Stimulated activated naive CD8-positive, alpha-beta T cell treated with anti-CD3 and anti-CD28 coated beads, Interleukin-15, Interleukin-2, amounts not matched to agents 100 ng/mL and 50 ng/mL, for 24 hours (primary cell): Measurements from ENCODE around the gene PLSCR3.

Source experiments
- H3K27ac Mint-ChIP-seq: one replicate; pipeline ENCODE4 v1.8.0; 2021; ENCODE audit warnings: mild to moderate bottlenecking, mixed read lengths
- H3K27me3 Mint-ChIP-seq: one replicate; pipeline ENCODE4 v1.8.0; 2021; ENCODE audit warnings: mixed read lengths
- H3K36me3 Mint-ChIP-seq: one replicate; pipeline ENCODE4 v1.8.0; 2021; ENCODE audit warnings: low read depth, mixed read lengths
- H3K4me1 Mint-ChIP-seq: one replicate; pipeline ENCODE4 v1.8.0; 2021; ENCODE audit warnings: low read depth, mixed read lengths
- H3K4me3 Mint-ChIP-seq: one replicate; pipeline ENCODE4 v1.8.0; 2021; ENCODE audit warnings: mild to moderate bottlenecking, mixed read lengths
- H3K9me3 Mint-ChIP-seq: one replicate; pipeline ENCODE4 v1.8.0; 2021; ENCODE audit warnings: mixed read lengths

Gene PLSCR3

GRCh38 chr17:7417056-7417655 is 22.8 kb upstream of the PLSCR3 start:
- Mint-ChIP-seq H3K4me3 (no peak overlapping the region), H3K27ac (no peak overlapping the region), H3K36me3 (no peaks in the 10 kb centered on the region), H3K9me3 (no peaks in the 10 kb centered on the region), H3K4me1 (no peaks in the 10 kb centered on the region), H3K27me3 (no peaks in the 10 kb centered on the region)

GRCh38 chr17:7416323-7416722 is 22.0 kb upstream of the PLSCR3 start:
- H3K36me3 Mint-ChIP-seq = no peaks in the 10 kb centered on the region
- no peaks in the 10 kb centered on the region for H3K4me1 Mint-ChIP-seq
- no peaks in the 10 kb centered on the region for H3K27me3 Mint-ChIP-seq
- no peaks in the 10 kb centered on the region for H3K9me3 Mint-ChIP-seq
- H3K27ac Mint-ChIP-seq = no peak overlapping the region
- H3K4me3 Mint-ChIP-seq = no peak overlapping the region

- Mint-ChIP-seq H3K27me3 (no peaks in the 10 kb centered on the region), H3K9me3 (no peaks in the 10 kb centered on the region), H3K4me3 (no peak overlapping the region), H3K36me3 (no peaks in the 10 kb centered on the region), H3K4me1 (no peaks in the 10 kb centered on the region), H3K27ac (no peak overlapping the region)
These were observed 21.5 kb upstream of the PLSCR3 start for GRCh38 chr17:7415784-7416183.

GRCh38 chr17:7414837-7415236 is 20.5 kb upstream of the PLSCR3 start:
- Mint-ChIP-seq H3K27ac (no peak overlapping the region), H3K36me3 (no peaks in the 10 kb centered on the region), H3K9me3 (no peaks in the 10 kb centered on the region), H3K4me1 (no peaks in the 10 kb centered on the region), H3K27me3 (no peaks in the 10 kb centered on the region), H3K4me3 (no peak overlapping the region)

- no peak overlapping the region for H3K4me3 Mint-ChIP-seq
- no peaks in the 10 kb centered on the region for H3K9me3 Mint-ChIP-seq
- H3K27ac Mint-ChIP-seq = no peak overlapping the region
- no peaks in the 10 kb centered on the region for H3K4me1 Mint-ChIP-seq
- H3K27me3 Mint-ChIP-seq = no peaks in the 10 kb centered on the region
- H3K36me3 Mint-ChIP-seq = peaks cover 4% of the 10 kb centered on the region
These were observed 19.1 kb upstream of the PLSCR3 start for GRCh38 chr17:7413346-7413985.

- peaks cover 4% of the 10 kb centered on the region for H3K36me3 Mint-ChIP-seq
- H3K9me3 Mint-ChIP-seq = no peaks in the 10 kb centered on the region
- H3K4me3 Mint-ChIP-seq = no peak overlapping the region
- peaks cover 5% of the 10 kb centered on the region for H3K4me1 Mint-ChIP-seq
- H3K27ac Mint-ChIP-seq = no peak overlapping the region
- H3K27me3 Mint-ChIP-seq = no peaks in the 10 kb centered on the region
These were observed 17.1 kb upstream of the PLSCR3 start for GRCh38 chr17:7411427-7411750.

- Mint-ChIP-seq H3K4me1 (peaks cover 5% of the 10 kb centered on the region), H3K4me3 (no peak overlapping the region), H3K9me3 (no peaks in the 10 kb centered on the region), H3K27ac (no peak overlapping the region), H3K27me3 (no peaks in the 10 kb centered on the region), H3K36me3 (peaks cover 4% of the 10 kb centered on the region)
These were observed 16.5 kb upstream of the PLSCR3 start for GRCh38 chr17:7410634-7411426.

- H3K27ac Mint-ChIP-seq = no peak overlapping the region
- peaks cover 4% of the 10 kb centered on the region for H3K36me3 Mint-ChIP-seq
- H3K4me1 Mint-ChIP-seq = peaks cover 5% of the 10 kb centered on the region
- no peaks in the 10 kb centered on the region for H3K27me3 Mint-ChIP-seq
- H3K4me3 Mint-ChIP-seq = no peak overlapping the region
- no peaks in the 10 kb centered on the region for H3K9me3 Mint-ChIP-seq
These were observed 15.4 kb upstream of the PLSCR3 start for GRCh38 chr17:7409716-7410115.

- Mint-ChIP-seq H3K4me1 (peaks cover 5% of the 10 kb centered on the region), H3K27me3 (no peaks in the 10 kb centered on the region), H3K9me3 (no peaks in the 10 kb centered on the region), H3K4me3 (no peak overlapping the region), H3K36me3 (peaks cover 4% of the 10 kb centered on the region), H3K27ac (peak overlapping the region; percentile 61)
These were observed 14.5 kb upstream of the PLSCR3 start for GRCh38 chr17:7408863-7409262.

GRCh38 chr17:7408252-7408727 is 14.0 kb upstream of the PLSCR3 start:
- Mint-ChIP-seq H3K36me3 (peaks cover 4% of the 10 kb centered on the region), H3K27me3 (no peaks in the 10 kb centered on the region), H3K4me3 (no peak overlapping the region), H3K4me1 (peaks cover 6% of the 10 kb centered on the region), H3K9me3 (no peaks in the 10 kb centered on the region), H3K27ac (peak overlapping the region; percentile 40)

- peak within 1 kb of the TSS; percentile 55 for H3K27ac Mint-ChIP-seq
- H3K36me3 Mint-ChIP-seq = peaks cover 4% of the 10 kb centered on the region
- H3K9me3 Mint-ChIP-seq = no peaks in the 10 kb centered on the region
- no peaks in the 10 kb centered on the region for H3K27me3 Mint-ChIP-seq
- peaks cover 12% of the 10 kb centered on the region for H3K4me1 Mint-ChIP-seq
- H3K4me3 Mint-ChIP-seq = peak within 1 kb of the TSS; percentile 45
These were observed 13.3 kb upstream of the PLSCR3 start, which contains the start of gene NLGN2 for GRCh38 chr17:7407485-7408251. NLGN2 (plus strand) TSS chr17:7407845; CDS start chr17:7408256, 411 bp downstream.

- no peak overlapping the region for H3K27ac Mint-ChIP-seq
- H3K4me3 Mint-ChIP-seq = no peak overlapping the region
These were observed 12.8 kb upstream of the PLSCR3 start for GRCh38 chr17:7407082-7407481.

GRCh38 chr17:7406235-7406825 is 12.0 kb upstream of the PLSCR3 start:
- H3K27ac Mint-ChIP-seq = no peak overlapping the region
- H3K27me3 Mint-ChIP-seq = no peaks in the 10 kb centered on the region
- H3K4me1 Mint-ChIP-seq = peaks cover 12% of the 10 kb centered on the region

More at GRCh38 chr17:7407082-7407481, 12.8 kb upstream of the PLSCR3 start:
- peaks cover 4% of the 10 kb centered on the region for H3K36me3 Mint-ChIP-seq
- no peaks in the 10 kb centered on the region for H3K27me3 Mint-ChIP-seq
- H3K9me3 Mint-ChIP-seq = no peaks in the 10 kb centered on the region
- peaks cover 12% of the 10 kb centered on the region for H3K4me1 Mint-ChIP-seq

More at GRCh38 chr17:7406235-7406825, 12.0 kb upstream of the PLSCR3 start:
- Mint-ChIP-seq H3K9me3 (no peaks in the 10 kb centered on the region), H3K4me3 (peak overlapping the region; percentile 5), H3K36me3 (peaks cover 9% of the 10 kb centered on the region)
